ENCODE data around the gene PNMA8A.

PNMA8A gene

DNA sequence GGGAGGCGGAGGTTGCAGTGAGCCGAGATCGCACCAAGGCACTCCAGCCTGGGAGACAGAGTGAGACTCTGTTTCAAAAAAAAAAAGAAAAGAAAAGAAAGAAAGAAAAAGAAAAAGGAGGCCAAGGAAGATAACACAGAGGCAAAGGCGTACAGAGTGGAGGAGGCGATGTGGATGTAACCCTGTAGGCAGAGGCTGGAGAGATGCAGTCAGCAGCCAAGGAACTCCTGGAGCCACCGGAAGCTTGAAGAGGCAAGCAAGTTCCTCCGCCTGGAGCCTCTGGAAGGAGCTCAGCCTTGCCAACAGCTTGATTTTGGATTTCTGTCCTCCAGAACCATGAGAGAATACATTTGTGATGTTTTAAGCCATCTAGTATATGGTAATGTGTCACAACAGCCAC is 51.3 kb downstream of the PNMA8A start:
- no peak for DNase-seq (ENCODE audit: low spot score)
- no peak for TF ChIP-seq CTCF (IDR thresholded peaks at IDR 0.05; ENCODE audit: borderline replicate concordance, control extremely low read depth, extremely low read depth, insufficient read depth, missing control alignments)
- in situ Hi-C loops (cut with MboI; ENCODE audit: low sequenced_read_pairs, unreplicated experiment): no loop called here

Measured in GM13976 (cell line).